ENCODE measurements around the gene KLHDC7B.

DNA sequence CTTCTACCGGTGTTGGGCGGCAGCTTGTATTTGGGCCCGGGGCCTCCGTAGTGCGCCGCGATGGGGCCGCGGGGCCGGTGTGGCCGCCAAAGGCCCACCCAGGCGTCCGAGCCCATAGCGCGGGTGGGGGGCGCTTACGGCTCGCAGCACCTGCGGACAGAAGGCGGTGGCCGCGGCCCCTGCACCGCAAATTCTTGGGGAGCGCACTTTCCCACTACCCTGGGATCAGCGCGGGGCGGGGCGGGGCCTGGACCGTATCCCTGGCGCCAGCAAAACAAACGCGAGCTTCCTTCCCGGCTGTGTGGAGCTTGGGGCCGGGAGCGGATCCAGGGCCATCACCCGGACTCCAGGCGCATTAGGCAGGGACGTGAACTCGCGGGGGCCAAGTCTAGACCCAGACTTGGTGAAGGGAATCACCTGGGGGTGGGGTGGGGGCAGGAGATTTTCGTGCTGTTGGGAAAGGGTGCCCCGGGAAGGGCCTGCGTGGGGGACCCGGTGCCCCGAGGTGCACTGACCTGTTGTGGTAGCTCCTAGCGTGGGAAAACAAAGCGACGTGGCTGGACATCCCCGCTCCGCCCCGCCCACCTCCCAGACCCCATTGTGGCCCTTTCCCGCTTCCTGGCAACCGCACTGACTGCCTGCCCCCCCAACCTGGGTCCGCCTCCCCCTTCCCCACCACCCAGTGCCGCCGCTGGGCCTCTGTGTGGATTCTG is 13.6 kb upstream of the KLHDC7B start:
- TF ChIP-seq, protein P1, sequence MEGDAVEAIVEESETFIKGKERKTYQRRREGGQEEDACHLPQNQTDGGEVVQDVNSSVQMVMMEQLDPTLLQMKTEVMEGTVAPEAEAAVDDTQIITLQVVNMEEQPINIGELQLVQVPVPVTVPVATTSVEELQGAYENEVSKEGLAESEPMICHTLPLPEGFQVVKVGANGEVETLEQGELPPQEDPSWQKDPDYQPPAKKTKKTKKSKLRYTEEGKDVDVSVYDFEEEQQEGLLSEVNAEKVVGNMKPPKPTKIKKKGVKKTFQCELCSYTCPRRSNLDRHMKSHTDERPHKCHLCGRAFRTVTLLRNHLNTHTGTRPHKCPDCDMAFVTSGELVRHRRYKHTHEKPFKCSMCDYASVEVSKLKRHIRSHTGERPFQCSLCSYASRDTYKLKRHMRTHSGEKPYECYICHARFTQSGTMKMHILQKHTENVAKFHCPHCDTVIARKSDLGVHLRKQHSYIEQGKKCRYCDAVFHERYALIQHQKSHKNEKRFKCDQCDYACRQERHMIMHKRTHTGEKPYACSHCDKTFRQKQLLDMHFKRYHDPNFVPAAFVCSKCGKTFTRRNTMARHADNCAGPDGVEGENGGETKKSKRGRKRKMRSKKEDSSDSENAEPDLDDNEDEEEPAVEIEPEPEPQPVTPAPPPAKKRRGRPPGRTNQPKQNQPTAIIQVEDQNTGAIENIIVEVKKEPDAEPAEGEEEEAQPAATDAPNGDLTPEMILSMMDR (IDR thresholded peaks at IDR 0.05): no peak
- TF ChIP-seq POLR2AphosphoS5 (IDR thresholded peaks at IDR 0.05) (peak; percentile 52 to 58), POLR2A (IDR thresholded peaks at IDR 0.05; ENCODE audit: low read depth) (peak; percentile 27), EP300 (IDR thresholded peaks at IDR 0.05) (no peak)
